ENCODE data around the gene RUBCNL.
A peak's percentile ranks its signal among the peaks of the same experiment; 100 is the strongest.
"Not testable (repeated sequence)": the region's sequence is repeated elsewhere in the genome, so short reads cannot be mapped to it uniquely, and the experiment has no call there.

RUBCNL gene

GRCh38 chr13:46387064-46387851, at the start of gene RUBCNL:
Gene RUBCNL (minus strand): TSS chr13:46387252. CDS start chr13:46372475, 14,777 bp downstream.
- DNase-seq: no peak

- not testable (repeated sequence) for DNase-seq
These were observed 42.5 kb upstream of the RUBCNL start for GRCh38 chr13:46429558-46429957.

GRCh38 chr13:46405457-46405856, 18.4 kb upstream of the RUBCNL start:
- DNase-seq: no peak

- DNase-seq: no peak
These were observed 17.7 kb upstream of the RUBCNL start for GRCh38 chr13:46404733-46405100.

GRCh38 chr13:46403851-46404732, 17.0 kb upstream of the RUBCNL start:
- peak; percentile 17 for DNase-seq

- no peak for DNase-seq
These were observed 15.1 kb upstream of the RUBCNL start for GRCh38 chr13:46402178-46402577.

GRCh38 chr13:46401432-46401831, 14.4 kb upstream of the RUBCNL start:
- no peak for DNase-seq

GRCh38 chr13:46396341-46396740, 9.3 kb upstream of the RUBCNL start:
- DNase-seq: no peak

GRCh38 chr13:46392967-46393366, 5.9 kb upstream of the RUBCNL start:
- DNase-seq: no peak

GRCh38 chr13:46389457-46390451, 2.7 kb upstream of the RUBCNL start:
- no peak for DNase-seq

GRCh38 chr13:46388846-46389245, 1.8 kb upstream of the RUBCNL start:
- no peak for DNase-seq

GRCh38 chr13:46388308-46388707, 1.3 kb upstream of the RUBCNL start:
- no peak for DNase-seq

- DNase-seq: no peak
These were observed 524 bp downstream of the RUBCNL start for GRCh38 chr13:46386392-46387063.

GRCh38 chr13:46385946-46386345, 1.1 kb downstream of the RUBCNL start:
- no peak for DNase-seq

GRCh38 chr13:46383383-46383782, 3.7 kb downstream of the RUBCNL start:
- no peak for DNase-seq

- no peak for DNase-seq
These were observed 4.8 kb downstream of the RUBCNL start for GRCh38 chr13:46382224-46382623.

- no peak for DNase-seq
These were observed 6.8 kb downstream of the RUBCNL start for GRCh38 chr13:46380242-46380641.

GRCh38 chr13:46379611-46380010, 7.4 kb downstream of the RUBCNL start:
- no peak for DNase-seq

GRCh38 chr13:46378411-46378810, 8.6 kb downstream of the RUBCNL start:
- no peak for DNase-seq

GRCh38 chr13:46377554-46377953, 9.5 kb downstream of the RUBCNL start:
- DNase-seq: no peak

GRCh38 chr13:46374710-46375109, 12.3 kb downstream of the RUBCNL start:
- DNase-seq: no peak

- DNase-seq: no peak
These were observed 13.4 kb downstream of the RUBCNL start for GRCh38 chr13:46373623-46374022.
